Activated CD4-positive, alpha-beta T cell treated with anti-CD3 and anti-CD28 coated beads, Interleukin-2, amount 50 U/mL, for 1 hour (primary cell): ENCODE measurements around the gene FGF14.

Source experiments
- DNase-seq: peaks from one replicate; pipeline ENCODE4 v3.0.0-alpha.2; 2020

Gene FGF14

GRCh38 chr13:101698400-101698799 is 703.4 kb downstream of the FGF14 start:
- no peak for DNase-seq

DNA sequence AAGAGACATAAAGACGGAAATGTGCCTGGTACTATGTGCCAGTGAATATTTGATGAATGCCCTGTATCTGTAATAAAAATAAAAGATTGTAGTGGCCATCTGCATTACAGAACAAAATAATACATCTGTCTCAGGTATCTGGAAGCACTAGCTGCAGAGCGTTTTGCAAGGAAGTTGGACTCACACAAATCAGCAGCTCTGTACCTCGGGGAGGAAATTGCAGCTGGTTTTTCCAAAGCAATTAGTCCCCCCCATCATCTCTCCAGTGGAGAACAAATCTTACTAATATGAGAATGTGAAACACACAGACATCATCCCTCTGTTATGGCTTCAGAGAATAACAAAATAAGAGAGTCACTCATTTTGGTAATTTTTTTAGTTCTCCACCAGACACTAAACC is 704.1 kb downstream of the FGF14 start:
- DNase-seq: no peak

- DNase-seq: no peak
Measured at GRCh38 chr13:101695870-101696516, 705.9 kb downstream of the FGF14 start.

GRCh38 chr13:101691341-101691860 is 710.4 kb downstream of the FGF14 start:
- DNase-seq: no peak

DNA sequence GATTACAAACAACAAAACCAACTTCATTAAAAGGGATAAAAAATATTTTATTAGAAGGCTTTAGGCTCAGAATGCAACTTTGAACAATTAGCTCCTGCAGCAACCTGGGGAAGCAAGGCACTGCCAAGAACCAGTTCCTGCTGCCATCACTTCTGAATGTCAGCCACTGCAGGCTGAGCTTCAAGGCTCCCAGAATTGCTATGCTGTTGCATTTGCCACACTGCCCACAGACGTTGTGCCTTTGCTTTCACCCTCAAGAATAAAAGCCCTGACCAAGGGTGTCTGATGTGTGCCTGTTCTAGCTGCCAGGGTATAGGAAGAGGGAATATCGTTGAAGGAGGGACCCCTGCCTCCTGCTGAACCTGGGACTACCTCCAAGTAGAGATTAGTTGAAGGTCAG is 711.0 kb downstream of the FGF14 start:
- DNase-seq: no peak

- DNase-seq: no peak
Measured at GRCh38 chr13:101686003-101686402, 715.8 kb downstream of the FGF14 start.

GRCh38 chr13:101681834-101682233 is 720.0 kb downstream of the FGF14 start:
- no peak for DNase-seq

DNA sequence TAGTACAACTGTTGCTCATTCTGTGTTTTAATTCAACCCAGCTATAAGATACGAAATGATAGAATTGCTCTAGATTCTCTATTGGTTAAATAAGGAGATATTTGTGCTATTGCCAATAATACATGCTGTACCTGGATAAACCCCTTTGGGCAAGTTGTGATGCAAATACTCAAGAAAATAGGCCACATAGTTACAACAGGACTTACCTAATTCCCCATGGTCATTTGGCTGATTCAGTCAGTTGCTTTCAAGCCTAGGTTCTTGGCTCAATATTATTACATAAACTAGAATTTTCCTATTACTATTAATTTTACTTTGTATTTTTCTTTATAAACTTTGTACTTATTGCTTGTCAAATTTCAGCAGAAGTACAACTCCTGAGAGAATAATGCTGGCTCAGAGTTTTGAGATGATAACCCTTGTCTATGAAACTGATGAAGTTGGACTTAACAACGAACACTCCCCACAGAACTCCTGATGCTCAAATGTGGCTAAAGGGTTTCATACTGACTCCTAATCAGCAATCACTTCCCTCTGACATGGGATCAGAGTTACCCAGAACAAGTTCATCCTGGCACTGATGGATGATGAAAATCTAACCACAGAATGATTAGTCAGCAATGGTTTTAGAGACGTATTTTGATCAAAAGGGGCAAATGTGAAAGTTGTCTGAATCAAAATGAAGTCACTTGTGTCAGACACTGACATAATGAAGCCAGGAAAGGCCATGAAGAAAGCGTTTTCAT is 728.3 kb downstream of the FGF14 start:
- DNase-seq: no peak

DNA sequence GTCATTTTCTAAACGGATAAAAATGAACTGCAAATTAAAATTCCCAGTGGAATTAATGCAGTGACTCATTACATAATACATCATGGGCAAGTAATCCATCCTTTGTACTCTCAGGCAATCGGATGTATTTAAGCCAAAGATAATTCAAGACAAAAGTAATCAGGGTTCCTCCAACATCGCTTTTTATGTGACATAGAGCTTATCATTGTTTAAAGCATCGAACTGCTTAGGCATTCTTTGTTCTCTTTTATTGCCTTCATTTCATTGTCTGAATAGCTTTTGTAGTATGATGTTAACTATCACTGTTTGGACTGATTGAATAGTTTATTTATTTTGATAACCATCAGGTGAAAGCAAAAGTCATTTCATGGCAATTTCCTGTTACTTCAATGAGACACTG is 740.0 kb downstream of the FGF14 start:
- no peak for DNase-seq
